Measurements from ENCODE around the gene DNER.

- TF ChIP-seq, protein P1, sequence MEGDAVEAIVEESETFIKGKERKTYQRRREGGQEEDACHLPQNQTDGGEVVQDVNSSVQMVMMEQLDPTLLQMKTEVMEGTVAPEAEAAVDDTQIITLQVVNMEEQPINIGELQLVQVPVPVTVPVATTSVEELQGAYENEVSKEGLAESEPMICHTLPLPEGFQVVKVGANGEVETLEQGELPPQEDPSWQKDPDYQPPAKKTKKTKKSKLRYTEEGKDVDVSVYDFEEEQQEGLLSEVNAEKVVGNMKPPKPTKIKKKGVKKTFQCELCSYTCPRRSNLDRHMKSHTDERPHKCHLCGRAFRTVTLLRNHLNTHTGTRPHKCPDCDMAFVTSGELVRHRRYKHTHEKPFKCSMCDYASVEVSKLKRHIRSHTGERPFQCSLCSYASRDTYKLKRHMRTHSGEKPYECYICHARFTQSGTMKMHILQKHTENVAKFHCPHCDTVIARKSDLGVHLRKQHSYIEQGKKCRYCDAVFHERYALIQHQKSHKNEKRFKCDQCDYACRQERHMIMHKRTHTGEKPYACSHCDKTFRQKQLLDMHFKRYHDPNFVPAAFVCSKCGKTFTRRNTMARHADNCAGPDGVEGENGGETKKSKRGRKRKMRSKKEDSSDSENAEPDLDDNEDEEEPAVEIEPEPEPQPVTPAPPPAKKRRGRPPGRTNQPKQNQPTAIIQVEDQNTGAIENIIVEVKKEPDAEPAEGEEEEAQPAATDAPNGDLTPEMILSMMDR (IDR thresholded peaks at IDR 0.05) = no peak
- no peak for TF ChIP-seq POLR2A (IDR thresholded peaks at IDR 0.05)
- no peak for TF ChIP-seq POLR2AphosphoS5 (IDR thresholded peaks at IDR 0.05)
- no peak for TF ChIP-seq EP300 (IDR thresholded peaks at IDR 0.05)
Measured at GRCh38 chr2:229641676-229642075, 72.7 kb downstream of the DNER start.
